GM12891 (cell line): ENCODE data around the gene PDCL2.

ENCODE experiments used
- PAX5 ChIP-seq: IDR thresholded peaks from 2 replicates; pipeline ENCODE4 v1.6.1; 2011; ENCODE audit warnings: low read length, moderate library complexity, mild to moderate bottlenecking; ENCODE audit not compliant: insufficient read depth, severe bottlenecking
- POLR2A ChIP-seq: IDR thresholded peaks from 2 replicates; pipeline ENCODE4 v1.6.1; 2011; ENCODE audit warnings: low read depth, low read length, control low read depth
- POLR2AphosphoS5 ChIP-seq: IDR thresholded peaks from 2 replicates; pipeline ENCODE4 v1.6.1; 2011; ENCODE audit warnings: low read depth, low read length, control low read depth
- POU2F2 ChIP-seq: IDR thresholded peaks from 2 replicates; pipeline ENCODE4 v1.6.1; 2011; ENCODE audit warnings: low read depth, mild to moderate bottlenecking, control low read depth, low read length, moderate library complexity
- SPI1 ChIP-seq: IDR thresholded peaks from 2 replicates; pipeline ENCODE4 v1.6.1; 2011; ENCODE audit warnings: low read depth, low read length, control low read depth
- TAF1 ChIP-seq: IDR thresholded peaks from 2 replicates; pipeline ENCODE4 v1.6.1; 2011; ENCODE audit warnings: low read depth, low read length, control low read depth

GRCh38 chr4:55574252-55574651 lies 17.8 kb downstream of the PDCL2 start:
- TF ChIP-seq POLR2AphosphoS5 (no peak), POLR2A (no peak), TAF1 (no peak), POU2F2 (no peak), SPI1 (no peak), PAX5 (no peak)
